Measurements from ENCODE around the gene ALDH1A2.

ALDH1A2 gene

GRCh38 chr15:58111718-58112104, 46.2 kb upstream of the ALDH1A2 start:
- H3K9ac ChIP-seq (ENCODE audit: low read length): no peak overlapping the region

GRCh38 chr15:58110999-58111717, 45.6 kb upstream of the ALDH1A2 start:
- Histone ChIP-seq H3K27me3 (ENCODE audit: insufficient read depth, low read length) (no peaks in the 10 kb centered on the region), H3K4me1 (ENCODE audit: control insufficient read depth in 1 of 2, insufficient read depth in 2 of 2, low read length in 2 of 2) (no peaks in the 10 kb centered on the region), H4K91ac (ENCODE audit: low read depth, low read length) (no peak overlapping the region), H4K12ac (ENCODE audit: low read depth, low read length) (no peak overlapping the region), H2BK12ac (ENCODE audit: low read length) (no peak overlapping the region), H3K79me1 (ENCODE audit: low read length) (no peaks in the 10 kb centered on the region), H3K14ac (ENCODE audit: low read length) (no peak overlapping the region), H2AFZ (ENCODE audit: insufficient read depth, low read length, poor library complexity) (no peak overlapping the region), H3K4me3 (ENCODE audit: low read depth, low read length) (no peak overlapping the region), H2BK5ac (ENCODE audit: low read depth, low read length, poor library complexity) (no peak overlapping the region), H2BK120ac (ENCODE audit: insufficient read depth, low read length, poor library complexity) (no peak overlapping the region), H3K9me3 (ENCODE audit: insufficient read depth, low read depth, low read length) (peaks cover 2% of the 10 kb centered on the region), H2AK5ac (ENCODE audit: low read length) (no peak overlapping the region), H3K23ac (ENCODE audit: low read length) (no peak overlapping the region), H3K36me3 (ENCODE audit: control insufficient read depth in 1 of 2, insufficient read depth in 2 of 2, low read length in 2 of 2) (peaks cover 0 to 2% of the 10 kb centered on the region in 2 experiments), H3K4ac (ENCODE audit: low read depth, low read length) (no peak overlapping the region), H3K18ac (ENCODE audit: low read length) (no peak overlapping the region), H3K27ac (ENCODE audit: low read depth, low read length) (no peak overlapping the region), H3K4me2 (ENCODE audit: low read length) (no peak overlapping the region), H3K9ac (ENCODE audit: low read length) (no peak overlapping the region), H3K79me2 (ENCODE audit: control insufficient read depth, insufficient read depth, low read length, poor library complexity) (no peaks in the 10 kb centered on the region), H4K8ac (ENCODE audit: low read depth, low read length) (no peak overlapping the region)
- DNase-seq: no peak
- WGBS (ENCODE audit: extremely low coverage, insufficient coverage, insufficient read length): no CpG with 5 or more reads among the region's 6 CpGs

More at GRCh38 chr15:58111718-58112104, 46.2 kb upstream of the ALDH1A2 start:
- H2AFZ ChIP-seq (ENCODE audit: insufficient read depth, low read length, poor library complexity): no peak overlapping the region
- no peak overlapping the region for H3K4ac ChIP-seq (ENCODE audit: low read depth, low read length)
- H3K18ac ChIP-seq (ENCODE audit: low read length): no peak overlapping the region
- H3K4me2 ChIP-seq (ENCODE audit: low read length): no peak overlapping the region
- no peak overlapping the region for H2BK5ac ChIP-seq (ENCODE audit: low read depth, low read length, poor library complexity)
- no peaks in the 10 kb centered on the region for H3K79me1 ChIP-seq (ENCODE audit: low read length)
- no peak overlapping the region for H4K12ac ChIP-seq (ENCODE audit: low read depth, low read length)
- H2BK120ac ChIP-seq (ENCODE audit: insufficient read depth, low read length, poor library complexity): no peak overlapping the region
- no CpG with 5 or more reads among the region's 5 CpGs for WGBS (ENCODE audit: extremely low coverage, insufficient coverage, insufficient read length)
- no peaks in the 10 kb centered on the region for H3K79me2 ChIP-seq (ENCODE audit: control insufficient read depth, insufficient read depth, low read length, poor library complexity)
- H3K36me3 ChIP-seq (ENCODE audit: control insufficient read depth in 1 of 2, insufficient read depth in 2 of 2, low read length in 2 of 2): peaks cover 0 to 2% of the 10 kb centered on the region in 2 experiments
- no peak overlapping the region for H2BK12ac ChIP-seq (ENCODE audit: low read length)
- H3K27me3 ChIP-seq (ENCODE audit: insufficient read depth, low read length): no peaks in the 10 kb centered on the region
- H3K27ac ChIP-seq (ENCODE audit: low read depth, low read length): no peak overlapping the region
- no peak overlapping the region for H4K91ac ChIP-seq (ENCODE audit: low read depth, low read length)
- H3K14ac ChIP-seq (ENCODE audit: low read length): no peak overlapping the region
- no peak overlapping the region for H3K4me3 ChIP-seq (ENCODE audit: low read depth, low read length)
- H3K9me3 ChIP-seq (ENCODE audit: insufficient read depth, low read depth, low read length): peaks cover 2% of the 10 kb centered on the region
- no peak overlapping the region for H3K23ac ChIP-seq (ENCODE audit: low read length)
- no peak overlapping the region for H4K8ac ChIP-seq (ENCODE audit: low read depth, low read length)
- no peak for DNase-seq
- no peak overlapping the region for H2AK5ac ChIP-seq (ENCODE audit: low read length)
- H3K4me1 ChIP-seq (ENCODE audit: control insufficient read depth in 1 of 2, insufficient read depth in 2 of 2, low read length in 2 of 2): no peaks in the 10 kb centered on the region

- no peak overlapping the region for H3K4ac ChIP-seq (ENCODE audit: low read depth, low read length)
- H3K27me3 ChIP-seq (ENCODE audit: insufficient read depth, low read length): no peaks in the 10 kb centered on the region
- H2AK5ac ChIP-seq (ENCODE audit: low read length): no peak overlapping the region
- H3K23ac ChIP-seq (ENCODE audit: low read length): no peak overlapping the region
- H4K8ac ChIP-seq (ENCODE audit: low read depth, low read length): no peak overlapping the region
- H4K12ac ChIP-seq (ENCODE audit: low read depth, low read length): no peak overlapping the region
- H2BK12ac ChIP-seq (ENCODE audit: low read length): no peak overlapping the region
- WGBS (ENCODE audit: extremely low coverage, insufficient coverage, insufficient read length): no CpG with 5 or more reads among the region's 3 CpGs
- no peak overlapping the region for H3K14ac ChIP-seq (ENCODE audit: low read length)
- no peaks in the 10 kb centered on the region for H3K79me1 ChIP-seq (ENCODE audit: low read length)
- no peak overlapping the region for H2BK120ac ChIP-seq (ENCODE audit: insufficient read depth, low read length, poor library complexity)
- no peaks in the 10 kb centered on the region for H3K79me2 ChIP-seq (ENCODE audit: control insufficient read depth, insufficient read depth, low read length, poor library complexity)
- H3K4me3 ChIP-seq (ENCODE audit: low read depth, low read length): no peak overlapping the region
- H3K27ac ChIP-seq (ENCODE audit: low read depth, low read length): no peak overlapping the region
- DNase-seq: no peak
- no peak overlapping the region for H2BK5ac ChIP-seq (ENCODE audit: low read depth, low read length, poor library complexity)
- H3K4me2 ChIP-seq (ENCODE audit: low read length): no peak overlapping the region
- no peak overlapping the region for H4K91ac ChIP-seq (ENCODE audit: low read depth, low read length)
- no peak overlapping the region for H3K18ac ChIP-seq (ENCODE audit: low read length)
- H3K4me1 ChIP-seq (ENCODE audit: control insufficient read depth in 1 of 2, insufficient read depth in 2 of 2, low read length in 2 of 2): no peaks in the 10 kb centered on the region
- H3K36me3 ChIP-seq (ENCODE audit: control insufficient read depth in 1 of 2, insufficient read depth in 2 of 2, low read length in 2 of 2): peaks cover 0 to 2% of the 10 kb centered on the region in 2 experiments
- H3K9ac ChIP-seq (ENCODE audit: low read length): no peak overlapping the region
- no peak overlapping the region for H2AFZ ChIP-seq (ENCODE audit: insufficient read depth, low read length, poor library complexity)
- H3K9me3 ChIP-seq (ENCODE audit: insufficient read depth, low read depth, low read length): peaks cover 2% of the 10 kb centered on the region
These were observed 43.9 kb upstream of the ALDH1A2 start for GRCh38 chr15:58109419-58109818.

- Histone ChIP-seq H3K23ac (ENCODE audit: low read length) (no peak overlapping the region), H3K27me3 (ENCODE audit: insufficient read depth, low read length) (no peaks in the 10 kb centered on the region), H2AK5ac (ENCODE audit: low read length) (no peak overlapping the region), H3K4me3 (ENCODE audit: low read depth, low read length) (no peak overlapping the region), H3K36me3 (ENCODE audit: control insufficient read depth in 1 of 2, insufficient read depth in 2 of 2, low read length in 2 of 2) (no peaks in the 10 kb centered on the region), H4K8ac (ENCODE audit: low read depth, low read length) (no peak overlapping the region), H2BK12ac (ENCODE audit: low read length) (no peak overlapping the region), H3K9me3 (ENCODE audit: insufficient read depth, low read depth, low read length) (peaks cover 2% of the 10 kb centered on the region), H3K79me1 (ENCODE audit: low read length) (no peaks in the 10 kb centered on the region), H3K4me1 (ENCODE audit: control insufficient read depth in 1 of 2, insufficient read depth in 2 of 2, low read length in 2 of 2) (no peaks in the 10 kb centered on the region), H4K91ac (ENCODE audit: low read depth, low read length) (no peak overlapping the region), H3K9ac (ENCODE audit: low read length) (no peak overlapping the region), H3K4ac (ENCODE audit: low read depth, low read length) (no peak overlapping the region), H4K12ac (ENCODE audit: low read depth, low read length) (no peak overlapping the region), H2BK120ac (ENCODE audit: insufficient read depth, low read length, poor library complexity) (no peak overlapping the region), H3K4me2 (ENCODE audit: low read length) (no peak overlapping the region), H2BK5ac (ENCODE audit: low read depth, low read length, poor library complexity) (no peak overlapping the region), H3K79me2 (ENCODE audit: control insufficient read depth, insufficient read depth, low read length, poor library complexity) (no peaks in the 10 kb centered on the region), H3K27ac (ENCODE audit: low read depth, low read length) (no peak overlapping the region), H2AFZ (ENCODE audit: insufficient read depth, low read length, poor library complexity) (no peak overlapping the region), H3K18ac (ENCODE audit: low read length) (no peak overlapping the region), H3K14ac (ENCODE audit: low read length) (no peak overlapping the region)
- WGBS (ENCODE audit: extremely low coverage, insufficient coverage, insufficient read length): no CpG with 5 or more reads among the region's 2 CpGs
- DNase-seq: no peak
These were observed 42.6 kb upstream of the ALDH1A2 start for GRCh38 chr15:58108117-58108516.
